GM12873 (cell line): Measurements from ENCODE around the gene CFAP126.

ENCODE experiments used
- TF ChIP-seq, protein P1 (sequence below): IDR thresholded peaks from 2 replicates; pipeline ENCODE4 v1.5.1; 2012; ENCODE audit warnings: low read depth, mild to moderate bottlenecking, moderate library complexity, low read length, control low read depth; ENCODE audit not compliant: insufficient read depth; ENCODE audit errors: missing control alignments

Gene CFAP126

DNA sequence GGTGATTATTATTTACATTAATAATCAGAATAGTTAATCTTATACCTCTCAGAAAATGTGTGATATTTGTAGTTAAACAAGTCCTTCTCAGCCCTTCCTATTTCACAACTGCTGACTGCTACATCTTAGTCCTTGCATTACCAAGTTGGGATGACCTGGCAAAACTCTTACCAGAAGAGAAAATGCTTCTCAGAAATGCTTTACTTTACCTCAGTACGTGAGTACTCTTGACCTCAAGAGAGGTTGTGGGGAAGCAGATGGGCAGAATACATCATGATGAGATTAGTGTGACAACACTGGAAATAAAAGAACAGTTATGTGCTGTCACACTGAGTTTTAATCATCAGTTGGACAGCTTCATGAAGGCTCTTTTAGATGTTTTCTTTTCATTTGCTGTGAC, 16.2 kb downstream of the CFAP126 start:
- TF ChIP-seq, protein P1, sequence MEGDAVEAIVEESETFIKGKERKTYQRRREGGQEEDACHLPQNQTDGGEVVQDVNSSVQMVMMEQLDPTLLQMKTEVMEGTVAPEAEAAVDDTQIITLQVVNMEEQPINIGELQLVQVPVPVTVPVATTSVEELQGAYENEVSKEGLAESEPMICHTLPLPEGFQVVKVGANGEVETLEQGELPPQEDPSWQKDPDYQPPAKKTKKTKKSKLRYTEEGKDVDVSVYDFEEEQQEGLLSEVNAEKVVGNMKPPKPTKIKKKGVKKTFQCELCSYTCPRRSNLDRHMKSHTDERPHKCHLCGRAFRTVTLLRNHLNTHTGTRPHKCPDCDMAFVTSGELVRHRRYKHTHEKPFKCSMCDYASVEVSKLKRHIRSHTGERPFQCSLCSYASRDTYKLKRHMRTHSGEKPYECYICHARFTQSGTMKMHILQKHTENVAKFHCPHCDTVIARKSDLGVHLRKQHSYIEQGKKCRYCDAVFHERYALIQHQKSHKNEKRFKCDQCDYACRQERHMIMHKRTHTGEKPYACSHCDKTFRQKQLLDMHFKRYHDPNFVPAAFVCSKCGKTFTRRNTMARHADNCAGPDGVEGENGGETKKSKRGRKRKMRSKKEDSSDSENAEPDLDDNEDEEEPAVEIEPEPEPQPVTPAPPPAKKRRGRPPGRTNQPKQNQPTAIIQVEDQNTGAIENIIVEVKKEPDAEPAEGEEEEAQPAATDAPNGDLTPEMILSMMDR, result no peak

DNA sequence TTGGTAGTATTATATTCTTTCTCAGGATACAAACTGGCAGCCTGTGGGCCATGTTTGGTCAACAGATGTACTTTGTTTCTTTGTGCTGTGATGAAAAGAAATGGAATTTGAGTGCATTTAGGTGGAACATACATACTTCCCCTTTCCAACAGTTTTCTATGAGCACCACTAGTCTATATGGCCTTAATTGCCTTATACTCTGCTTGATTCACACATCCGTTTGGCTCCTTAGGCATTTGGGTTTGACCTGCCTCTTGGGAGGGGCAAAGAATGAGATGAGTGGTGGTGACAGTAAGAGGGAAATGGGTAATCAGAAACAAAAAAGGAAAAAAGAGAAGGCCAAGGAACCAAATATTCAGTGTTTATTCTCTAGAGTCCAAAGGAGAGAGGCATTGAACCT, 17.0 kb downstream of the CFAP126 start:
- TF ChIP-seq, protein P1, result no peak

DNA sequence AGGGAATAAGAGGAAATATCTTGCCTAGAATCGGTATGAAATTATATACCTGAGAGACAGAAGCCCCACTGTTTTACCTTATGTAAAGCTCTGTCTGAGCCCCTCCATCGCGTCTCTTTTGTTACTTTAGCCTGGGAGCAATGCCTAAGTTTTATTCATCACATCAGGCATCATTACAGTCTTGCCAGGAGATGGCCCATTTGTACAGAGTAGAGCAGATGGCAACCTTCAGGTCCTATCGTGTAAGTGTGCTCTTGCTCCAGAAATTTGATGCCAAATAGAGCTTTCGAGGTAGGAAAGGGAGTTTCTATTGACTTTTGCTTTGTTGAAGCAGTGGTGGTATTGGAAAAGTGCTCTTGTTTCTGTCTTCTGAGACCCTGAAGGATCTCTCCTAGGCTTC, 24.9 kb downstream of the CFAP126 start:
- TF ChIP-seq, protein P1, result no peak

DNA sequence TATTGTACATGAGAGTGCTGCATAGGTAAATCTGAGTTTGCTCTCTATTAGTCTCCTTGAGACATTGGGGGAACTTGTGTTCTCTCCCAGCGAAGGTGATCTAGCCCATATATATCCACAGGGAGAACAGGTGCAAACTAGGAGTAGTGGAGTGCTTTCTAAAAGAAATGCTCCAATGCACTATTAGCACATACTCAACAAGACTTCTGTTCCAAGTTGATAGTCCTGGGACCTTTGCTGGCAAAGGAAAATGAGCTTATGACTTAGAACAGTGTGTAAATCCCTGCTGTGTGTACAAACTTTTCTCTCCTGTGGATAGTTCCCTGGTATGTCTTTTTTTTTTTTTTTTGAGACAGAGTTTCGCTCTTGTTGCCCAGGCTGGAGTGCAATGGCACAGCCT, 25.5 kb downstream of the CFAP126 start:
- TF ChIP-seq, protein P1, result no peak

DNA sequence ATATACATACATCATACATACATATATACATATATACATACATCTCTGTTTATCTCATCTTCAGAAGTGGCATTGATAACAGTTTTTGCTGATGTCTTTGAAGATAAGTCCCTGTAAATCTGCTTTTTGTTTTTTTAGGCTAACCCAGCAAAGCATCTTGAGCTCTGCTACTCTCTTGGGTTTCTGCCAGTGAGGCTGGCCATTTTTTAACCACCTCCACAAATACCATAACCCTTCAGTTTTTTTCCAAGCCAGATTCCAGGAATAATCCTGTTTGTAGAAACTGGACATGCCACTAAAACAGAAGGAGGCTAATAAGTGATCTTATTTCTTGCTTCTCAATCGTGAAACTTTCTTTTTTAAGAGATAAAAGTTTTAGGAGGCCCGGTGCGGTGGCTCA, 31.9 kb downstream of the CFAP126 start:
- TF ChIP-seq, protein P1, result no peak

DNA sequence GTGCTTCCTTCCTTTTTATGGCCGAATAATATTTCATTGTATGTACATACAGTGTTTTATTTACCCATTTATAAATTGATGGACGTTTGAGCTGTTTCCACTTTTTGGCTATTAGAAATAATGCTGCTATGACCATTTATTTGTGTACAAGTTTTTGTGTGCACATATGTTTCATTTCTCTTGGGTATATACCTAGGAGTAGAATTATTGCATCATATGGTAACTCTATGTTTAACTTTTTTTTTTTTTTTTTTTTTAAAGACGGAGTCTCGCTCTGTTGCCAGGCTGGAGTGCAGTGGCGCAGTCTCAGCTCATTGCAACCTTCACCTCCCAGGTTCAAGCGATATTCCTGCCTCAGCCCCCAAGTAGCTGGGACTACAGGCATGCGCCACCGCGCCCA, 34.5 kb downstream of the CFAP126 start:
- TF ChIP-seq, protein P1, result no peak

DNA sequence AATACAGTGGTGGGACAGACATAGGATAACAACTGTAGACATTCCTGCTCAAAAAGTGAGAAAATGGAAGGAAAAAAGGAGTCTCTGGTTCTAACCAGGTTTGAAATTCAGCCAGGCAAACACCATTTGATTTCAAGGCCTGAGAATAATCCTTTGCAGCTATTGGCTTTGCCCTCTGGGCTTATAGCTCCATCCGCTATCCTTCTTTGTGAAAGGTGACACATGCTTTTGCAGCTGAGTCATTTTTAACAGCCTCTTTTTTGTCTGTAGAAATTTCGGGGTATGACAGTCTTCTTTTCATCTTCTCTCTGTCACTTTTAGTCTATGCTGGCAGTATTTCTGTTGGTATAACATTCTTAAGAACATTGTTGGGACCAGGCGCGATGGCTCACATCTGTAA, 37.3 kb downstream of the CFAP126 start:
- TF ChIP-seq, protein P1, result no peak
